Chondrocyte (in vitro differentiated cells): ENCODE data around the gene TMPRSS7. TPM values are rescaled to one million over a fixed set of nuclear protein-coding genes. Genes with fewer than 3 reads are reported as not detected.

Source experiments
- DNase-seq: peaks from one replicate; pipeline ENCODE4 v3.0.0; 2021; ENCODE audit warnings: mixed read lengths, low spot score
- H3K27ac Mint-ChIP-seq: one replicate; pipeline ENCODE4 v1.8.0; 2021; ENCODE audit warnings: mild to moderate bottlenecking, moderate library complexity, mixed read lengths; ENCODE audit not compliant: unreplicated experiment
- H3K27me3 Mint-ChIP-seq: 2 replicates; pipeline ENCODE4 v1.8.0; 2021; ENCODE audit warnings: low read depth, mixed read lengths
- H3K36me3 Mint-ChIP-seq: 2 replicates; pipeline ENCODE4 v1.8.0; 2021; ENCODE audit warnings: low read depth, mixed read lengths
- H3K4me1 Mint-ChIP-seq: 2 replicates; pipeline ENCODE4 v1.8.0; 2021; ENCODE audit warnings: low read depth, mild to moderate bottlenecking, mixed read lengths
- H3K4me3 Mint-ChIP-seq: one replicate; pipeline ENCODE4 v1.8.0; 2021; ENCODE audit warnings: mild to moderate bottlenecking, moderate library complexity, mixed read lengths; ENCODE audit not compliant: unreplicated experiment
- H3K9me3 Mint-ChIP-seq: 2 replicates; pipeline ENCODE4 v1.8.0; 2021; ENCODE audit warnings: low read depth, mixed read lengths
- total RNA-seq: library from RNA; stranded (reverse); gene quantifications from 3 replicates; pipeline ENCODE4 v1.2.1, GENCODE V29; 2021
- TF ChIP-seq, protein P1 (sequence below): fragments of 200-600 bp; sonication (generic); IDR thresholded peaks from 2 replicates; pipeline ENCODE4 v1.5.0; 2021; ENCODE audit warnings: antibody characterized with exemption, mild to moderate bottlenecking, moderate library complexity

TMPRSS7 gene
- total RNA-seq, 1 donor from 2014 or later, result not detected

DNA sequence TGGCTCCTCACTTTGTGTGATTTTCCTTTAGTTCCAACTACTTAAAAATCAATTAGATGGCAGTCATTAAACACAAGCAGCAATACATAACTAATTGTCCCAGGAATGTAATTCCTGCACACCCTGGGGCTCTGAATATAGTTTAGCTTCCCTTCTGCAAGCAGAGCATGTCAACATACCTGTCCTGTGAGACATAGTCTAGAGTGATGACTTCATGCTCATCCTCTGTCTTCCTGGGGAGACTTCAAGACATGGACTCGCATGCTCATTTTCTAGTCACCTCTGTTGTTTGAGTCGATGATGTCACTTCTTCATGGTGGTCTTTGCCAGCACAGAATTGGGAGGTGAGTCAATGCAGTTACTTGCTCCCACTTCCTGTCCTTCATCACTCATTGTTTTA is 67.4 kb downstream of the TMPRSS7 start:
- peaks cover 26% of the 10 kb centered on the region for H3K4me1 Mint-ChIP-seq
- peaks cover 13% of the 10 kb centered on the region for H3K36me3 Mint-ChIP-seq
- H3K27ac Mint-ChIP-seq, result no peak overlapping the region
- H3K9me3 Mint-ChIP-seq, result no peaks in the 10 kb centered on the region
- H3K4me3 Mint-ChIP-seq, result no peak overlapping the region
- DNase-seq, result no peak
- no peaks in the 10 kb centered on the region for H3K27me3 Mint-ChIP-seq
- TF ChIP-seq, protein P1, sequence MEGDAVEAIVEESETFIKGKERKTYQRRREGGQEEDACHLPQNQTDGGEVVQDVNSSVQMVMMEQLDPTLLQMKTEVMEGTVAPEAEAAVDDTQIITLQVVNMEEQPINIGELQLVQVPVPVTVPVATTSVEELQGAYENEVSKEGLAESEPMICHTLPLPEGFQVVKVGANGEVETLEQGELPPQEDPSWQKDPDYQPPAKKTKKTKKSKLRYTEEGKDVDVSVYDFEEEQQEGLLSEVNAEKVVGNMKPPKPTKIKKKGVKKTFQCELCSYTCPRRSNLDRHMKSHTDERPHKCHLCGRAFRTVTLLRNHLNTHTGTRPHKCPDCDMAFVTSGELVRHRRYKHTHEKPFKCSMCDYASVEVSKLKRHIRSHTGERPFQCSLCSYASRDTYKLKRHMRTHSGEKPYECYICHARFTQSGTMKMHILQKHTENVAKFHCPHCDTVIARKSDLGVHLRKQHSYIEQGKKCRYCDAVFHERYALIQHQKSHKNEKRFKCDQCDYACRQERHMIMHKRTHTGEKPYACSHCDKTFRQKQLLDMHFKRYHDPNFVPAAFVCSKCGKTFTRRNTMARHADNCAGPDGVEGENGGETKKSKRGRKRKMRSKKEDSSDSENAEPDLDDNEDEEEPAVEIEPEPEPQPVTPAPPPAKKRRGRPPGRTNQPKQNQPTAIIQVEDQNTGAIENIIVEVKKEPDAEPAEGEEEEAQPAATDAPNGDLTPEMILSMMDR, result no peak

DNA sequence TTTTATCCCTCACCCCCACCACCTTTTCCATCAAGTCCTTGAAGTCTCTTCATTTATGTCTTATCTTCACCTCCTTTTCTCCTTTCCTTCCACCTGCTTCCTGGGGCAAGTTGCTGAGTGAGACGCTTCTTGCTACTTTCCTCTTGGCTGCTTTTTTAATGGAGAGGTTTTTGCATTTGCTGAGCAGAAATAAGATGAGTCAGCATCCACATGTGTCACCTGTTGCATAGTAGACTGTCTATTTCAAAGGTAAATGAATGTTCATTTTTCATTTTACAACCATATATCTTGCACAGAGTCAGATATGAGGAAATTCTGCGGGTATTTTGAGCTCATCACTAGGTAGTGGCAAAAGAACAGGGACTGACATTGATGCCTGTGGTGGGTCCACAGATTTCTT is 70.2 kb downstream of the TMPRSS7 start:
- H3K27me3 Mint-ChIP-seq, result no peaks in the 10 kb centered on the region
- no peak overlapping the region for H3K27ac Mint-ChIP-seq
- TF ChIP-seq, protein P1, result no peak
- H3K4me1 Mint-ChIP-seq, result peaks cover 7% of the 10 kb centered on the region
- H3K9me3 Mint-ChIP-seq, result no peaks in the 10 kb centered on the region
- H3K36me3 Mint-ChIP-seq, result peaks cover 11% of the 10 kb centered on the region
- no peak overlapping the region for H3K4me3 Mint-ChIP-seq
- no peak for DNase-seq

DNA sequence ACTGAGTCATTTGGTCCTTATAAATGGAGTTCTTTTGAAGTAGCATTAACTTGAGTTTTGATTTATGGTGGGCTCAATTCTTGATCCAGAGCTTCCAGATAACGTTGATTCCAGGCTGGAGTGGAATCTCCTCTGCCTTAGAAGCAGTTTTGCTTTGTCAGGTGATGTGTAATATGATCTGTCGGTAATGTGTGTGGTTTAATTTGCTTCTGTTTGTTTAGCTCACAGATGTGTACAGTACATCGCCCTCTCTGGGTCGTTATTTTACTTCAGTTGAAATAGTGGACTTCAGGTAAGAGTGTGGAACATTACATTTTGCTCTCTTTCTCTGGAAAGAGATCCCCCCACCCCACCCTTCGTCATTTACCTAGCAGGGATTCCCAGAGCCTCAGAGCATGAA is 74.8 kb downstream of the TMPRSS7 start:
- H3K4me3 Mint-ChIP-seq, result no peak overlapping the region
- no peak overlapping the region for H3K27ac Mint-ChIP-seq
- no peak for DNase-seq
- H3K27me3 Mint-ChIP-seq, result no peaks in the 10 kb centered on the region
- TF ChIP-seq, protein P1, result no peak
- H3K36me3 Mint-ChIP-seq, result peaks cover 14% of the 10 kb centered on the region
- no peaks in the 10 kb centered on the region for H3K9me3 Mint-ChIP-seq
- no peaks in the 10 kb centered on the region for H3K4me1 Mint-ChIP-seq

DNA sequence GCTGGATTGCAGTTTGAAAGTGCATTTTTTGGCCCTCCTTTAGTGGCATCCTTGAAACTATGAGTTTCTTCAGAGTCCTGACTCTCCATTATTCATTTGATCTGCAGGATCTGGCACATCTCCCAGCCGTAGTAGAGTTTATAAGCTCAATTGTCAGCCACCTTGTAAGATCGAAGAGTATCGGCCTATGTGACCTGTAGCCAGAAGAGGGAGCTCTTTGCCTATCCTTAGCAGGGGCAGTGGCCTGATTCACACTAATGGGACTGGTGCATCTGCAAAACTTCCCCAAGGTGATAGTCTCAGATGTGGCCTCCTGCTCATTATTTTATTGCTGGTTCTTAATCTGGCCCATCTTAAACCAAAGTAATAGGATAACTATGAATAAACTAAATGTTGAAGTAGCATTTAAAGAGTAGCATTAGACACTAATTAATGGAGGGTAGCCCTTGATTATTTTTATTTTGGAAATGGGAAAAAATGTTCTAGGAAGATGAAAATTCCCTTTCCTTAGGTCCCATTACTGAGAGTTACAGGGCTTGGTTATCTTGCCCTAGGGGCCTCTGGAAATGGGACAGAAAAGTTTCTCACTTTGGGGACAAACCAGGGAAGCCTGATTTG is 77.4 kb downstream of the TMPRSS7 start:
- no peak for DNase-seq
- Mint-ChIP-seq H3K4me1 (peaks cover 10% of the 10 kb centered on the region), H3K4me3 (no peak overlapping the region), H3K27ac (no peak overlapping the region), H3K9me3 (no peaks in the 10 kb centered on the region), H3K27me3 (no peaks in the 10 kb centered on the region), H3K36me3 (peaks cover 14% of the 10 kb centered on the region)
- TF ChIP-seq, protein P1, result peak; percentile 76

DNA sequence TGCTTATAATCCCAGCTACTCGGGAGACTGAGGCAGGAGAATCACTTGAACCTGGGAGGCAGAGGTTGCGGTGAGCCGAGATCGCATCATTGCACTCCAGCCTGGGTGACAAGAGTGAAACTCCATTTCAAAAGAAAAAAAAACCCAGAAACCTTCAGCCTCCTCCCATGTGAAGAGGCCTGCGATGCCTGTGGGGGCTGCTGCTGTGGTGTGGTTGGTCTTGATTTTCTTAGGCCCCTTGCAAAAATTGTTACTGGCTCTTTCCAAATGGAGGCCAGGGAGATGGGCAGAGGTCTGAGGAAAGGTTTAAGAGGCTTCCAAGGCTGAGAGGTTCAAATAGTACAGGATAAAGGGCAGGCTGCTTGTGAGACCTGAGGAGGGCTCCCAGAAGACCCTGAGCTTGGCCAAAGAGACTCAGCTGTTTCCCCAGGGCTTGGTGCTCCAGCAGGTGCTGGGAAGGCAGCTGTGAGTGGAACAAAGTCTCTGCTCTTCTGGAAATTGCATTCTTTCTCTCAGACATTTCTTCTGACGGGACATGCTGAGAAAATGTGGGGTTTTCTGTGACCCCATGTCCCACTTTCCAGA is 80.1 kb downstream of the TMPRSS7 start:
- Mint-ChIP-seq H3K9me3 (no peaks in the 10 kb centered on the region), H3K27me3 (no peaks in the 10 kb centered on the region), H3K36me3 (peaks cover 20% of the 10 kb centered on the region)

More for the DNA sequence above, 80.1 kb downstream of the TMPRSS7 start:
- Mint-ChIP-seq H3K4me1 (peaks cover 10% of the 10 kb centered on the region), H3K27ac (no peak overlapping the region), H3K4me3 (no peak overlapping the region)
- TF ChIP-seq, protein P1, result no peak
- DNase-seq, result no peak
